ENCODE results near the gene DMAC2. TPM values are rescaled to one million over a fixed set of nuclear protein-coding genes. Genes with fewer than 3 reads are reported as not detected.
A peak's percentile ranks its signal among the peaks of the same experiment; 100 is the strongest.

Gene DMAC2
- polyA plus RNA-seq, 1 of the 3 experiments (the other 2 are of a cell fraction): 71.4 TPM

GRCh38 chr19:41449079-41449864 lies 9.6 kb upstream of the DMAC2 start:
- Histone ChIP-seq H3K4me1 (ENCODE audit: control insufficient read depth in 1 of 2, insufficient read depth in 2 of 2, low read depth in 1 of 2, low read length in 1 of 2) (no peaks in the 10 kb centered on the region), H2AFZ (ENCODE audit: low read depth) (peak overlapping the region; percentile 71; the same call in 1 of the 2 replicates), H3F3A (replicated peaks; ENCODE audit: insufficient read depth) (no peaks in the 10 kb centered on the region), H3K4me2 (peak overlapping the region; percentile 59; the same call in 1 of the 2 replicates), H3K27ac (ENCODE audit: low read depth in 2 of 2, low read length in 1 of 2) (no peak overlapping the region), H3K4me3 (ENCODE audit: low read depth in 2 of 2, low read length in 1 of 2) (peak overlapping the region in 1 of 2 experiments; percentile 46; a peak in 1 of 4 replicates), H3K9me3 (no peaks in the 10 kb centered on the region), H3K27me3 (ENCODE audit: insufficient read depth) (peaks cover 80% of the 10 kb centered on the region), H3K9ac (no peak overlapping the region), H3K9me2 (no peaks in the 10 kb centered on the region), H4K20me1 (ENCODE audit: insufficient read depth) (no peaks in the 10 kb centered on the region), H3K79me2 (ENCODE audit: insufficient read depth) (no peaks in the 10 kb centered on the region), H3K36me3 (replicated peaks in 1 of 2; ENCODE audit: control insufficient read depth in 1 of 2, insufficient read depth in 2 of 2, low read length in 1 of 2) (no peaks in the 10 kb centered on the region)
- DNase-seq: peak; percentile 89
- 3% methylated on average over 19 of the region's 22 CpGs for WGBS (ENCODE audit: low lambda C conversion rate)
- TF ChIP-seq CTCF (IDR thresholded peaks at IDR 0.05) (peak; percentile 98), RXRA (IDR thresholded peaks at IDR 0.05; ENCODE audit: borderline replicate concordance, low read depth) (no peak), SMC3 (IDR thresholded peaks at IDR 0.05; ENCODE audit: low read depth, low read length) (peak; percentile 95), RAD21 (IDR thresholded peaks at IDR 0.05; ENCODE audit: low read length) (peak; percentile 79), RCOR1 (IDR thresholded peaks at IDR 0.05; ENCODE audit: low read length) (no peak)
- CTCF ChIA-PET: interaction anchor here (0.5 to 6.6 kb wide), 35 partner anchors 8 to 400 kb away, joined by 3 to 184 read pairs (median 4); partner anchors contain the start of genes B3GNT8, B9D2, CEACAM21 and DMAC2
- POLR2A ChIA-PET: interaction anchor here (0.9 to 1.2 kb wide), 2 partner anchors 10 to 114 kb away, joined by 3 read pairs; partner anchors contain the start of gene DMAC2

GRCh38 chr19:41447732-41448332 lies 8.1 kb upstream of the DMAC2 start:
- H3K27me3 ChIP-seq (ENCODE audit: insufficient read depth): peaks cover 80% of the 10 kb centered on the region
- H3K9me3 ChIP-seq: no peaks in the 10 kb centered on the region
- no peak overlapping the region for H3K27ac ChIP-seq (ENCODE audit: low read depth in 2 of 2, low read length in 1 of 2)
- POLR2A ChIA-PET: no interaction called here
- DNase-seq: no peak
- H2AFZ ChIP-seq (ENCODE audit: low read depth): no peak overlapping the region
- H3K36me3 ChIP-seq (replicated peaks in 1 of 2; ENCODE audit: control insufficient read depth in 1 of 2, insufficient read depth in 2 of 2, low read length in 1 of 2): no peaks in the 10 kb centered on the region
- H3K9ac ChIP-seq: no peak overlapping the region
- no peak overlapping the region for H3K4me3 ChIP-seq (ENCODE audit: low read depth in 2 of 2, low read length in 1 of 2)
- no peak overlapping the region for H3K4me2 ChIP-seq
- no peaks in the 10 kb centered on the region for H3K9me2 ChIP-seq
- no peaks in the 10 kb centered on the region for H3F3A ChIP-seq (replicated peaks; ENCODE audit: insufficient read depth)
- WGBS (ENCODE audit: low lambda C conversion rate): 45% methylated on average over 12 of the region's 12 CpGs
- no peaks in the 10 kb centered on the region for H4K20me1 ChIP-seq (ENCODE audit: insufficient read depth)
- no peaks in the 10 kb centered on the region for H3K79me2 ChIP-seq (ENCODE audit: insufficient read depth)
- no peaks in the 10 kb centered on the region for H3K4me1 ChIP-seq (ENCODE audit: control insufficient read depth in 1 of 2, insufficient read depth in 2 of 2, low read depth in 1 of 2, low read length in 1 of 2)
- CTCF ChIA-PET: interaction anchor here (1.4 to 6.6 kb wide), 3 partner anchors 119 to 149 kb away, joined by 3 to 184 read pairs (median 3); no protein-coding TSS in a partner anchor
- TF ChIP-seq PBX3 (IDR thresholded peaks at IDR 0.05) (no peak), CTCF (IDR thresholded peaks at IDR 0.05) (no peak), CHD2 (IDR thresholded peaks at IDR 0.05; ENCODE audit: low read length, partially characterized antibody) (no peak), ELF1 (IDR thresholded peaks at IDR 0.05) (no peak), USF2 (IDR thresholded peaks at IDR 0.05; ENCODE audit: borderline replicate concordance, low read depth, low read length) (no peak), MXI1 (IDR thresholded peaks at IDR 0.05; ENCODE audit: low read depth, low read length) (no peak), RAD21 (IDR thresholded peaks at IDR 0.05; ENCODE audit: low read length) (no peak), RFX5 (IDR thresholded peaks at IDR 0.05; ENCODE audit: low read length) (no peak), SMC3 (IDR thresholded peaks at IDR 0.05; ENCODE audit: low read depth, low read length) (no peak), NRF1 (IDR thresholded peaks at IDR 0.05; ENCODE audit: low read depth, low read length) (no peak), RCOR1 (IDR thresholded peaks at IDR 0.05; ENCODE audit: low read length) (no peak), YY1 (IDR thresholded peaks at IDR 0.05; ENCODE audit: low read depth) (no peak), JUND (IDR thresholded peaks at IDR 0.05) (no peak), USF1 (IDR thresholded peaks at IDR 0.05; ENCODE audit: borderline replicate concordance, low read depth) (no peak), POLR2AphosphoS5 (IDR thresholded peaks at IDR 0.05; ENCODE audit: low read depth, low read length) (no peak)
